GM12878 (cell line): ENCODE data around the gene NAP1L1. TPM values are rescaled to one million over a fixed set of nuclear protein-coding genes. Genes with fewer than 3 reads are reported as not detected.

Experiments used
- ATAC-seq: fragments of 200-7000 bp; cut with Tn5 transposase; 3 replicates; pipeline ENCODE4 v1.9.1; 2020; ENCODE audit warnings: mild to moderate bottlenecking, moderate library complexity
- BruUV-seq: library from RNA; stranded (reverse); fragments of 400-500 nt; replicated peaks from 2 replicates; lab custom pipeline; 2021; lab: Mats Ljungman, UMichigan
- CTCF ChIA-PET: fragments of 300-600 bp; sonication (Branson Sonifier 250); formaldehyde crosslinking; extraction: SDS; loops from one replicate; lab custom pipeline; 2021; ENCODE audit warnings: inconsistent platforms; lab: Yijun Ruan, JAX
- POLR2A ChIA-PET: fragments of 350-600 bp; formaldehyde crosslinking; extraction: SDS; loops from one replicate; lab custom pipeline; 2021; ENCODE audit warnings: inconsistent platforms; lab: Charles Lee
- RAD21 ChIA-PET: fragments of 300-600 bp; sonication (Branson Sonifier 250); formaldehyde crosslinking; loops from one replicate; lab custom pipeline; 2023; ENCODE audit warnings: antibody characterized with exemption; ENCODE audit not compliant: unreplicated experiment; lab: Charles Lee
- SMC1A ChIA-PET: fragments of 300-600 bp; sonication (Branson Sonifier 250); formaldehyde crosslinking; loops from one replicate; lab custom pipeline; 2023; ENCODE audit not compliant: unreplicated experiment, uncharacterized antibody; lab: Charles Lee
- DNase-seq: peaks from one replicate; pipeline ENCODE4 v3.0.0-alpha.2; 2011; ENCODE audit warnings: low read depth, low spot score
- FAIRE-seq: peaks from 3 replicates; lab custom pipeline; 2011; peaks lifted over from hg19 to GRCh38; lab: Jason Lieb, UNC
- H2AFZ ChIP-seq: 2 replicates; pipeline ENCODE4 v1.6.0; 2011; ENCODE audit warnings: low read depth, low read length, control low read depth; ENCODE audit not compliant: control insufficient read depth
- H3K27ac ChIP-seq: 2 replicates; pipeline ENCODE4 v1.5.1; 2011; ENCODE audit warnings: control low read depth; ENCODE audit not compliant: control insufficient read depth, insufficient read depth
- H3K27me3 ChIP-seq, 2 experiments: replicated peaks in 1 of 2; 2 replicates each; pipeline versions ENCODE4 v1.6.0 to v1.6.1; 2011; ENCODE audit warnings: low read length in 1 of 2; ENCODE audit not compliant: control insufficient read depth in 2 of 2, insufficient read depth in 2 of 2
- H3K36me3 ChIP-seq, 2 experiments: 2 replicates each; pipeline ENCODE4 v1.5.1; 2011; ENCODE audit warnings: low read length in 1 of 2; ENCODE audit not compliant: control insufficient read depth in 2 of 2, insufficient read depth in 2 of 2
- H3K4me1 ChIP-seq: 2 replicates; pipeline ENCODE4 v1.6.1; 2011; ENCODE audit warnings: mild to moderate bottlenecking, low read length, moderate library complexity, mixed read lengths; ENCODE audit not compliant: control insufficient read depth, insufficient read depth
- H3K4me2 ChIP-seq: 2 replicates; pipeline ENCODE4 v1.6.0; 2011; ENCODE audit warnings: control low read depth; ENCODE audit not compliant: control insufficient read depth, insufficient read depth
- H3K4me3 ChIP-seq: fragments of 200-600 bp; sonication (generic); 2 replicates; pipeline ENCODE4 v1.5.1; 2016
- H3K79me2 ChIP-seq: 2 replicates; pipeline ENCODE4 v1.6.0; 2011; ENCODE audit warnings: low read length; ENCODE audit not compliant: control insufficient read depth, insufficient read depth
- H3K9ac ChIP-seq: 2 replicates; pipeline ENCODE4 v1.8.0; 2011; ENCODE audit warnings: low read length, control low read depth, mixed read lengths; ENCODE audit not compliant: control insufficient read depth, insufficient read depth
- H3K9me3 ChIP-seq: replicated peaks from 3 replicates; pipeline ENCODE4 v1.5.1; 2011; ENCODE audit warnings: mild to moderate bottlenecking, low read length; ENCODE audit not compliant: control insufficient read depth, insufficient read depth
- H4K20me1 ChIP-seq: 2 replicates; pipeline ENCODE4 v1.6.0; 2011; ENCODE audit not compliant: control insufficient read depth, insufficient read depth
- BCLAF1 ChIP-seq: fragments of 450-650 bp; IDR thresholded peaks from 2 replicates; pipeline ENCODE4 v1.6.1; 2017; ENCODE audit warnings: antibody characterized with exemption, mild to moderate bottlenecking, moderate library complexity
- CEBPB ChIP-seq, 2 experiments: fragments of 150-350 bp in 1 of 2; IDR thresholded peaks; 2 replicates each; pipeline ENCODE4 v1.6.1; 2012 to 2014; ENCODE audit warnings: low read depth in 2 of 2, low read length in 2 of 2, borderline replicate concordance in 1 of 2, inconsistent platforms in 1 of 2
- E2F4 ChIP-seq: IDR thresholded peaks from 2 replicates; pipeline ENCODE4 v1.6.1; 2012; ENCODE audit warnings: low read depth, low read length, improper control_type of control experiment
- EED ChIP-seq: sonication (generic); IDR thresholded peaks from 2 replicates; pipeline ENCODE4 v1.6.1; 2016; ENCODE audit warnings: antibody characterized with exemption, low read depth
- ESRRA ChIP-seq: IDR thresholded peaks from 2 replicates; pipeline ENCODE4 v1.6.1; 2012; ENCODE audit warnings: mild to moderate bottlenecking, low read length, improper control_type of control experiment
- FOXK2 ChIP-seq: fragments of 450-650 bp; IDR thresholded peaks from 2 replicates; pipeline ENCODE4 v1.6.1; 2017; ENCODE audit warnings: mild to moderate bottlenecking, moderate library complexity
- HCFC1 ChIP-seq: fragments of 150-350 bp; IDR thresholded peaks from 2 replicates; pipeline ENCODE4 v1.6.1; 2014; ENCODE audit warnings: low read length
- HDGF ChIP-seq: fragments of 450-650 bp; IDR thresholded peaks from 2 replicates; pipeline ENCODE4 v1.6.1; 2016; ENCODE audit warnings: antibody characterized with exemption
- IRF4 ChIP-seq: IDR thresholded peaks from 2 replicates; pipeline ENCODE4 v1.6.1; 2011; ENCODE audit warnings: low read depth, low read length
- POLR2AphosphoS5 ChIP-seq: IDR thresholded peaks from 2 replicates; pipeline ENCODE4 v1.6.1; 2011; ENCODE audit warnings: mild to moderate bottlenecking, low read length, inconsistent platforms
- RELA ChIP-seq: fragments of 450-650 bp; IDR thresholded peaks from 2 replicates; pipeline ENCODE4 v1.8.0; 2014; ENCODE audit warnings: borderline replicate concordance; ENCODE audit not compliant: partially characterized antibody
- RUNX3 ChIP-seq: IDR thresholded peaks from 2 replicates; pipeline ENCODE4 v1.6.1; 2012; ENCODE audit warnings: low read length, inconsistent platforms
- SMAD1 ChIP-seq: fragments of 450-650 bp; IDR thresholded peaks from 2 replicates; pipeline ENCODE4 v1.6.1; 2018; ENCODE audit warnings: mild to moderate bottlenecking, low read depth; ENCODE audit not compliant: partially characterized antibody
- TCF12 ChIP-seq: IDR thresholded peaks from 2 replicates; pipeline ENCODE4 v1.6.1; 2011; ENCODE audit warnings: low read depth, mild to moderate bottlenecking, low read length
- YY1 ChIP-seq: IDR thresholded peaks from 2 replicates; pipeline ENCODE4 v1.6.1; 2011; ENCODE audit warnings: low read depth, mild to moderate bottlenecking, low read length
- WGBS: methylation state at CpG from one replicate; pipeline ENCODE4 v1.1.6; 2016; ENCODE audit warnings: low lambda C conversion rate; ENCODE audit not compliant: insufficient replicate concordance, insufficient coverage; ENCODE audit errors: missing lambda C conversion rate; 5-methylcytosine and 5-hydroxymethylcytosine counted together
- in situ Hi-C: fragments of 300-500 bp; cut with MboI; formaldehyde crosslinking; loops from 9 replicates; pipeline ENCODE4 v1.14.3; 2018; ENCODE audit warnings: mixed read lengths
- intact Hi-C: fragments of 100-400 bp; cut with micrococcal nuclease; formaldehyde crosslinking; loops from one replicate; pipeline ENCODE4 v1.14.2; 2022; ENCODE audit not compliant: unreplicated experiment
- polyA plus RNA-seq, 11 experiments: library from polyadenylated mRNA; depleted of rRNA in 4 of 11; unstranded in 6 of 11; stranded (reverse) in 5 of 11; fragments of >200 nt; fragmentation: Nextera tagmentation in 4 of 11; fragmentation: Illumina TruSeq in 1 of 11; extraction: Ambion mirVana in 4 of 11; extraction: Trizol in 1 of 11; gene quantifications; 1 replicate in 1 of 11; 2 replicates in 10 of 11; pipeline versions ENCODE4 v1.2.1 to v1.2.3, GENCODE V29; 2011 to 2016; ENCODE audit warnings: inconsistent platforms in 2 of 11, missing spikeins in 2 of 11, low read depth in 1 of 11
- total RNA-seq, 4 experiments: library from RNA; depleted of rRNA in 3 of 4; stranded (reverse); fragments of >200 nt in 3 of 4; fragmentation: Illumina TruSeq in 1 of 4; extraction: Trizol in 1 of 4; gene quantifications; 2 replicates each; pipeline versions ENCODE4 v1.2.1 to v1.2.3, GENCODE V29; 2013 to 2021
- TF ChIP-seq, protein P1 (sequence below): fragments of 450-650 bp; IDR thresholded peaks from 2 replicates; pipeline ENCODE4 v1.6.1; 2018; ENCODE audit warnings: mild to moderate bottlenecking, low read depth, moderate library complexity; ENCODE audit not compliant: partially characterized antibody
- TF ChIP-seq, protein P2 (sequence below): fragments of 450-650 bp; IDR thresholded peaks from 2 replicates; pipeline ENCODE4 v1.6.1; 2014; ENCODE audit warnings: mild to moderate bottlenecking
- TF ChIP-seq, protein P3 (sequence below): IDR thresholded peaks from 2 replicates; pipeline ENCODE4 v1.6.1; 2011; ENCODE audit warnings: low read depth, mild to moderate bottlenecking, low read length, moderate library complexity, borderline replicate concordance; ENCODE audit errors: extremely low read depth

Gene NAP1L1
- total and polyA plus RNA-seq, 10 of the 15 experiments (the other 5 are each of a cell fraction or from before 2014, with no cell fraction given) = 256 to 1,036 (median 536) TPM

- SMC1A ChIA-PET = interaction anchor here (1.5 kb wide), 1 partner anchor 10 kb away, joined by 3 read pairs; no protein-coding TSS in a partner anchor
- in situ Hi-C loops = no loop called here
- Histone ChIP-seq H3K9me3 (no peaks in the 10 kb centered on the region; the same call in 2 of the 3 replicates), H4K20me1 (no peaks in the 10 kb centered on the region), H3K27me3 (no peaks in the 10 kb centered on the region), H2AFZ (no peak overlapping the region), H3K4me2 (no peak overlapping the region), H3K4me3 (no peak overlapping the region), H3K79me2 (no peaks in the 10 kb centered on the region), H3K27ac (no peak overlapping the region), H3K9ac (no peak overlapping the region), H3K4me1 (no peaks in the 10 kb centered on the region), H3K36me3 (no peaks in the 10 kb centered on the region)
- ATAC-seq (no peak), FAIRE-seq (no peak), DNase-seq (no peak)
- POLR2A ChIA-PET = interaction anchor here (0.7 kb wide), 1 partner anchor 378 kb away, joined by 3 read pairs; no protein-coding TSS in a partner anchor
- WGBS = 67% methylated on average over 3 of the region's 3 CpGs
- RAD21 ChIA-PET = no interaction called here
- intact Hi-C loops = no loop called here
- CTCF ChIA-PET = interaction anchor here (1.0 kb wide), 1 partner anchor 20 kb away, joined by 3 read pairs; no protein-coding TSS in a partner anchor
- no TSS peak for BruUV-seq
- TF ChIP-seq TCF12 (no peak), CEBPB (IDR thresholded peaks at IDR 0.05; ENCODE audit: borderline replicate concordance in 1 of 2, low read depth in 2 of 2, low read length in 2 of 2) (no peak), IRF4 (no peak), HCFC1 (no peak), RUNX3 (no peak), EED (no peak), HDGF (no peak), BCLAF1 (no peak), E2F4 (no peak), FOXK2 (no peak), ESRRA (no peak), YY1 (no peak), RELA (no peak), POLR2AphosphoS5 (no peak), SMAD1 (no peak)
- TF ChIP-seq, protein P1, sequence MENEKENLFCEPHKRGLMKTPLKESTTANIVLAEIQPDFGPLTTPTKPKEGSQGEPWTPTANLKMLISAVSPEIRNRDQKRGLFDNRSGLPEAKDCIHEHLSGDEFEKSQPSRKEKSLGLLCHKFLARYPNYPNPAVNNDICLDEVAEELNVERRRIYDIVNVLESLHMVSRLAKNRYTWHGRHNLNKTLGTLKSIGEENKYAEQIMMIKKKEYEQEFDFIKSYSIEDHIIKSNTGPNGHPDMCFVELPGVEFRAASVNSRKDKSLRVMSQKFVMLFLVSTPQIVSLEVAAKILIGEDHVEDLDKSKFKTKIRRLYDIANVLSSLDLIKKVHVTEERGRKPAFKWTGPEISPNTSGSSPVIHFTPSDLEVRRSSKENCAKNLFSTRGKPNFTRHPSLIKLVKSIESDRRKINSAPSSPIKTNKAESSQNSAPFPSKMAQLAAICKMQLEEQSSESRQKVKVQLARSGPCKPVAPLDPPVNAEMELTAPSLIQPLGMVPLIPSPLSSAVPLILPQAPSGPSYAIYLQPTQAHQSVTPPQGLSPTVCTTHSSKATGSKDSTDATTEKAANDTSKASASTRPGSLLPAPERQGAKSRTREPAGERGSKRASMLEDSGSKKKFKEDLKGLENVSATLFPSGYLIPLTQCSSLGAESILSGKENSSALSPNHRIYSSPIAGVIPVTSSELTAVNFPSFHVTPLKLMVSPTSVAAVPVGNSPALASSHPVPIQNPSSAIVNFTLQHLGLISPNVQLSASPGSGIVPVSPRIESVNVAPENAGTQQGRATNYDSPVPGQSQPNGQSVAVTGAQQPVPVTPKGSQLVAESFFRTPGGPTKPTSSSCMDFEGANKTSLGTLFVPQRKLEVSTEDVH = no peak
- TF ChIP-seq, protein P2, sequence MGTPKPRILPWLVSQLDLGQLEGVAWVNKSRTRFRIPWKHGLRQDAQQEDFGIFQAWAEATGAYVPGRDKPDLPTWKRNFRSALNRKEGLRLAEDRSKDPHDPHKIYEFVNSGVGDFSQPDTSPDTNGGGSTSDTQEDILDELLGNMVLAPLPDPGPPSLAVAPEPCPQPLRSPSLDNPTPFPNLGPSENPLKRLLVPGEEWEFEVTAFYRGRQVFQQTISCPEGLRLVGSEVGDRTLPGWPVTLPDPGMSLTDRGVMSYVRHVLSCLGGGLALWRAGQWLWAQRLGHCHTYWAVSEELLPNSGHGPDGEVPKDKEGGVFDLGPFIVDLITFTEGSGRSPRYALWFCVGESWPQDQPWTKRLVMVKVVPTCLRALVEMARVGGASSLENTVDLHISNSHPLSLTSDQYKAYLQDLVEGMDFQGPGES = no peak
- TF ChIP-seq, protein P3, sequence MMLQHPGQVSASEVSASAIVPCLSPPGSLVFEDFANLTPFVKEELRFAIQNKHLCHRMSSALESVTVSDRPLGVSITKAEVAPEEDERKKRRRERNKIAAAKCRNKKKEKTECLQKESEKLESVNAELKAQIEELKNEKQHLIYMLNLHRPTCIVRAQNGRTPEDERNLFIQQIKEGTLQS = no peak
Measured at GRCh38 chr12:76008428-76008827, 76.1 kb downstream of the NAP1L1 start.
